ENCODE measurements around the gene PRDX2.
A peak's percentile ranks its signal among the peaks of the same experiment; 100 is the strongest.
"Not testable (repeated sequence)": the region's sequence is repeated elsewhere in the genome, so short reads cannot be mapped to it uniquely, and the experiment has no call there.

The PRDX2 gene

DNA sequence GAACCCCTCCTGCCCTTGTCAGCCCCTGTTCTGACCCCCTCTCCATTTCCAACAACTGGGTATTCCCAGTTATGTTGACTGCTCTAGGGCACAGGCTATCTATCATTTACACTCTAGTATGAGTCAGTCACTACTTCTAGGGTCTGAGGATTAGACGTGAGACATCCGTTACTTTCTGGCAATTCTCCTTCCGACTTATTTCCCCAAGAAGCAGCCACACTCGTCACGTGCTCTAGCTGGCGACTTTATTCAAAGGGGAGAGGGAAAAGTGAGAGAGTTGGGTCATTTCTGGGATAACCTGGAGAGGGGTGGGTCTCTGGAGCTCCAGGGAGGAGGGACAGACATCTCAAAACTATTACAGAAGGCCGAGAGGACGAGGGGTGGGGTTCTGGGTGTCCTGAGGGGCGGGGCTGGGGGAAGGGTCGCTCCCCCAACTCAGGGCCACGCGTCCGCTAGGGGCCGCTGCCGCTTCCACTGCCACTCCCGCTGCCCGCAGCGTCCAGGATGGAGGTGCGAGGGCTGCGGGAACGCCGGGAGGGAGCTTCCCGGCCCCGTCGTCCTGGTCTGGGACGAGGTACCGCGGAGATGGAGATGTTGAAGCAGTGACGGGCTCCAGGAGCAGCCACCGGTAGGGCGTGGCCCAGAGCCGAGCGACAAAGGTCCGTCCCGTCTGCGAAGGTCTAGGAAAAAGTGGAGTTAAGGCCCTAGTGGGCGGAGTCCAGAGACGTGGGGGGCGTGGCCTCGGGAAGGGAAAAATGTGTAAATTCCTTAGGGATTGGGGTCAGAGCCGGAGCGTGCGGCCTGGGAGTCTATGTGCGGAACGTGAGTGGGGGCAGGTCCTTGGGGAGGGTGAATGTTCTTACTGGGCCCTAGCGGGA is 23.9 kb upstream of the PRDX2 start:
- no peak for DNase-seq

DNA sequence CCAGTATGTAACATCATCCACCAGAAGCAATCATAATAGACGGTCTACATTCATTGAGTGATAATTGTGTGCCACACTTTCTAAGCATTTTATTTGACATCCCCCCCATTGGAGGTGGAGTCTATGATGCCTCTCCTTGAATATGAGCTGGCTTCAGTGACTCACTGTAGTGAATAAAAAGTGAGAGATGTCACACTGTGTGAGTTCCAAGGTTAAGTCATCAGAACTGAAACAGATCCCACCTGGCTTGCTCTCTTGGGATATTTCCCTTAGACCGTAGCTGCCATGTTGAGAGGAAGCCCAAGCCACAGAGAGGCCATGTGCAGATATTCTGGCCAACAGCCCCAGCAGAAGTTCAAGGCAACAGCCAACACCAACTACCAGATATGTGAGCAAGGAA is 20.2 kb upstream of the PRDX2 start:
- no peak for DNase-seq

DNA sequence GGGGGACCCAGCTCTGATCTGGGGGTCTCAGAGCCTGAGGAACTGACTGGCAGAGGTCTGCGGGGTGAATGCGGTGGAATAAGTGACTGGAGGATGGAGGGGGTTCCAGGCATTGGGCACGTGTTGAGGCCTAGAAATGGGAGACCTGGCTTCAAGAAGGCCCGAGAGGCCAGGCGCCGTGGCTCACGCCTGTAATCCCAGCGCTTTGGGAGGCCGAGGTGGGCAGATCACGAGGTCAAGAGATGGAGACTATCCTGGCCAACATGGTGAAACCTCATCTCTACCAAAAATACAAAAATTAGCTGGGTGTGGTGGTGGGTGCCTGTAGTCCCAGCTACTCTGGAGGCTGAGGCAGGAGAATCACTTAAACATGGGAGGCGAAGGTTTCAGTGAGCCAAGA is 16.2 kb upstream of the PRDX2 start:
- DNase-seq: not testable (repeated sequence)

DNA sequence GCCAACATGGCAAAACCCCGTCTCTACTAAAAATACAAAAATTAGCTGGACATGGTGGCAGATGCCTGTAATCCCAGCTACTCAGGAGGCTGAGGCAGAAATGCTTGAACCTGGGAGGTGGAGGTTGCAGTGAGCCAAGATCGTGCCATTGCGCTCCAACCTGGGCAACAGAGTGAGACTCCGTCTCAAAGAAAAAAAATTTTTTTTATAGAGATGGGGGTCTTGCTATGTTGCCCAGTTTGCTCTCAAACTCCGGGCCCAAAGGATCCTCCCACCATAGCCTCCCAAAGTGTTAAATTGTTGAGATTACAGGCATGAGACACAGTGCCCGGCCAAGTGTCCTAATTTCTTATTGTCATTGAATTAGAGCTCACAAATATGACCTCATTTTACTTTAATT is 15.6 kb upstream of the PRDX2 start:
- not testable (repeated sequence) for DNase-seq

DNA sequence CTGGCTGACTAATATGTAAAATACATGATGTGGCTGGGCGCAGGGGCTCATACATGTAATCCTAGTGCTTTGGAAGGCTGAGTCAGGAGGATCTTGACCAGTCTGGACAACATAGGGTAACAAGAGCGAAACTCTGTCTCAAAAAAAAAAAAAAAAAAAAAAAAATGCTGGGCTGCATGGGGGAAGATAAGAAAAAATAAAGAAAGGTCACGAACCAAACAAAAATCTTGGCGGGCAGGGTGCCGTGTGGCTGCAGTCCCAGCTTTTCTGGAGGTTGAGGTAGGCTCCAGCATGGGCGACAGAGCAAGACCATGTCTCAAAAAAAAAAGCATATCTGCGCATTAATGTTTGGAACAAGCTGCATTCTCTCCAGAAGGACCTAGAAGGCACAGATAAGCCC is 13.5 kb upstream of the PRDX2 start:
- DNase-seq: no peak

DNA sequence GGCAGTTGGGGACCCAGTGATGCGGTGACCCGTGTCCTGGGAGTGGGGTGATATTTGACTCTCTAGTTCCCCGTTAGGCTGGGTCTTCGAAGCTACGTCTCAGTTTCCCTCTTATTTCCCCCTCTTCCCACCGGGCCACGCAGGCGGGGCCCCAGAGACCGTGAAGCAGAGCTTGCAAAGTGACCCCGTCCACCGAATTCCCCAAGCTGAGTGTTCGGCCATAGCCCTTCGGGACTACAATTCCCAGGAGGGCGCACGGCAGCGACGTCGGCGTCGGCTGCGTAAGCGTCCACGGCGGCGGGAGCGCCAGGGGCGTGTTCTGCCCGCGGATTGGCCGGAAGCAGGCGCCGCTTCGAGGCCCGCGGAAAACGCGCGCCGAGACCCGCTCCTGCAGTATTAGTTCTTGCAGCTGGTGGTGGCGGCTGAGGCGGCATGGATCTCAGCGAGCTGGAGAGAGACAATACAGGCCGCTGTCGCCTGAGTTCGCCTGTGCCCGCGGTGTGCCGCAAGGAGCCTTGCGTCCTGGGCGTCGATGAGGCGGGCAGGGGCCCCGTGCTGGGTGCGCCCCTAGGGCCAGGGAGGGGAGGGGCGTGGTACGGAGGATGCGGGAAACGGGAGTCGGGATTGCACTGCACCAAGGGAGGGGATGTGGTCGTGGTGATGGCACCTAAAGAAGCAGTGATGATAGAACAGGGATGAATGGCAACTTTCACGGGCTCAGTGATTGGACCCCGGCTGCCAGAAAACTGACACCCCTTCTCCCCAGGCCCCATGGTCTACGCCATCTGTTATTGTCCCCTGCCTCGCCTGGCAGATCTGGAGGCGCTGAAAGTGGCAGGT is 4.9 kb upstream of the PRDX2 start, which contains the start of gene RNASEH2A:
Gene RNASEH2A (plus strand): TSS at position 343 of the 840 bp plus-strand sequence. CDS start 90 bp downstream, at position 433.
- peak; percentile 82 to 91 for DNase-seq

DNA sequence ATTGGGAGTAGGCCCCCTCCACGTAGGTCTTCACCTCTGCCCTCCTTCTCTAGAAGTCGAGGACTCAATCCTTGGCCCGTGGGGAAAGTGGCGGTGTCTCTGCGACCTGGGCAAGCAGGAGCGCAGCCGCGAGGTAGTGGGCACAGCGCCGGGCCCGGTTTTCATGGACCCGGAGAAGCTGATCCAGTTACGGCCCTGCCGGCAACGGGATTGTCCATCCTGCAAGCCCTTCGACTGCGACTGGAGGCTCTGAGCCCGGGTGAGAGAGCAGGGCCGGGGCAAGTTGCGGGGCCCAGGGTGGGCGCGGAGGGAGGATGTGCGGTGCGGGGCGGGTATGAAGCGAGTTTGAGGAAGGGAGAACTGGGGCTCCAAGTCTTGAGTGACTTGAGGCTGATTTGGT is 2.5 kb upstream of the PRDX2 start:
- no peak for DNase-seq

DNA sequence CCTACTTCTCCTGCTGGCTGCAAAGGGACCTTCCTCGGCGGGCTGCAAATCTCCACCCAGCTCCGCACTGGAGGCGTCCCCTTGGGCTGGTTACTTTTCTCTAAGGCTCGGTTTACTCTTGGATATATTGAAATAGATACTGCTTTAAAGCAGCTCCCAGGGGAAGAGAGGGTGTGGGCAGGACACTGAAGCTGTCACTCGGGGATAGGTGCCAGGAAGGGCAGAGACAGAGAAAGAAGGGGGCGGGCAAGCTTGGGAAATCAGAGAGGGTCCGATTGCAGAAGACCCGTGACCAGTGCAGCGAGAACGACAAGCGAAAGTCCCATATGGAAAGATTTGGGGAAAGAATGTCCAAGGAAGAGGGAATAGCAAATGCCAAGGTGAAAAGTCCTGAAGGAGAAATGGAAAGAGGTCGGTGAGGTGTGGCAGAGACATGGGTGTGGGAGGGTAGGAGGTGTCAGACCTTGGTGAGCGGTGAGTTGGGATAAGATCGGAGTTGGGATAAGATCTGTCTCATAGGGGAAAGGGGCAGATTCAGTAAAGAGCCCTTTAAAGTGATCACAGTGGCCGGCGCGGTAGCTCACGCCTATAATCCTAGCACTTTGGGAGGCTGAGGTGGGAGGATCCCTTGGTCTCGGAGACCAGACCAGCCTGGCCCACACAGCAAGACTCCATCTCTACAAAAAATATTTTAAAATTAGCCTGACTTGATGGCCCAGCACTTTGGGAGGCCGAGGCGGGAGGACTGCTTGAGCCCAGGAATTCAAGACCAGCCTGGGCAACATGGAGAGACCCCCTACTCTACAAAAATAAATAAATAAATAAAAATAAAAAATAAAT is 887 bp upstream of the PRDX2 start:
- no peak for DNase-seq

DNA sequence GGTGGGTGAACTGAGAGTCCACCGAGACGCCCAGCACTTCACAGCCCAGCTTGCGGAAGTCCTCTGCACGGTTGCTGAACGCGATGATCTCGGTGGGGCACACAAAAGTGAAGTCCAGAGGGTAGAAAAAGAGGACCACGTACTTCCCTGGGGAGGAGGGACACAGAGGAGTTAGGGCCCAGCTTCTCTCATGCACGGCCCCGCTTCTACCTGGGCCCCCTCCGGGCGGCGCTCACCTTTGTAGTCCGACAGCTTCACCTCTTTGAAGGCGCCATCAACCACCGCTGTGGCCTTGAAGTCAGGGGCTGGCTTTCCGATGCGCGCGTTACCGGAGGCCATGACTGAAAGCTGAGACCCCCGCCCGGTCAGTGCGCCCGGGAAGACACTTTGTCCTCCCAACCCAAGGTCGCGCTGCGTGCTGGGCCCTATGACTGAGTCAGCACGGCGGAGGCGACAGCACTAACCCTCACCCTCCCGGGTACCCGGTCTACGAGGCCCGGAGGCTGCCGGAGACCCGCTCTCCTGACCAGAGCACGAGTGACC is 606 bp downstream of the PRDX2 start:
- no peak for DNase-seq

DNA sequence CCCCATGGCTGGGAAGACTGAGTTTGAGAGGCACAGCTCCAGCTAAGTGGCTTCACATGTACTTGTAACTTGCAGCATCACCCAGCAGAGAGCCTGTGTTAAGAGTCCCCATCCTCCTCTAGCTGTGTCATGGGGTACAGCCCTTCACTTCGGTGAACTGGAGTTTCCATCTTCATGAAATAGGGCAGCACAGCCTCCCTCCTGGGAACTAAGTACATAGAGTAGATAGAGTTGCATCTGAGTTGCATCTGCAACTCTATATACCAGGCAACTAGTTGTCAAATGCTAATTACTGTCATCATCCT is 1.2 kb downstream of the PRDX2 start:
- peak; percentile 76 to 85 for DNase-seq

DNA sequence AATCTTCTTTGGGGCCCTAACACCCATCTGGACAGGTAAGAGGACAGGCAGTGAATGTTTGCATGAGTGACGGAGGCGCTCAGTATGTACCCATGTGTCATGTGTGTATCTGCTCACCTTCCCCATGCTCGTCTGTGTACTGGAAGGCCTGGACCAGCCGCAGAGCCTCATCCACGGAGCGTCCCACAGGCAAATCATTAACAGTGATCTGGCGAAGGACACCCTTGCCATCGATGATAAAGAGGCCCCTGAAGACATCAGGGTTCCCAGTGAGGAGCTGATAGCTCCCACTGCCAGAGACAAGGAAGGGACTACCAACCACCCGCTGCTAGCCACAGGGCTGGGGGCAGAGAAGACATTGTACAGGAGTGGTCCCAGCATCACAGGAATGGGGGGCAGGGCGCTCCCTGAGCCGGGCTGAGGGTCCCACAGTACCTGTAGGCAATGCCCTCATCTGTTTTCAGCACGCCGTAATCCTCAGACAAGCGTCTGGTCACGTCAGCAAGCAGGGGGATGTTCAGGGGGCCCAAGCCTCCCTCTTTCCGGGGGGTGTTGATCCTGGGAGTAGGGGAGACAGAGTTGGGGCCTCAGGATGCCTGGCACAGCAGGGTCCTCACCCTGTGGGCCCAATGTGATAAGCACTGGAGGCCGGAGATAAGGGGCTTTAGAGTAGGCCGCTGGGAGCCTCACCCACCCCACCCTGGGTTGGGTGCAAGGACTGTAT is 1.7 kb downstream of the PRDX2 start:
- no peak for DNase-seq

DNA sequence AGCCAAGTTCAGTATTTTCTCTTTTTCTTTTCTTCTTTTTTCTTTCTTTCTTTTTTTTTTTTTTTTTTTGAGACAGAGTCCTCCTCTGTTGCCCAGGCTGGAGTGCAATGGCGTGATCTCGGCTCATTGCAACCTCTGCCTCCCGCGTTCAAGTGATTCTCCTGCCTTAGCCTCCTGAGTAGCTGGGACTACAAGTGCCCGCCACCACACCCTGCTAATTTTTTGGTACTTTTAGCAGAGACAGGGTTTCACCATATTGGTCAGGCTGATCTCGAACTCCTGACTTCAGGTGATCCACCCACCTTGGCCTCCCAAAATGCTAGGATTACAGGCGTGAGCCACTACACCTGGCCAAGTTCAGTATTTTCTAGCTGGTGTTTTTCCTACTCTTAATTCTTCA is 4.0 kb downstream of the PRDX2 start:
- DNase-seq: not testable (repeated sequence)

DNA sequence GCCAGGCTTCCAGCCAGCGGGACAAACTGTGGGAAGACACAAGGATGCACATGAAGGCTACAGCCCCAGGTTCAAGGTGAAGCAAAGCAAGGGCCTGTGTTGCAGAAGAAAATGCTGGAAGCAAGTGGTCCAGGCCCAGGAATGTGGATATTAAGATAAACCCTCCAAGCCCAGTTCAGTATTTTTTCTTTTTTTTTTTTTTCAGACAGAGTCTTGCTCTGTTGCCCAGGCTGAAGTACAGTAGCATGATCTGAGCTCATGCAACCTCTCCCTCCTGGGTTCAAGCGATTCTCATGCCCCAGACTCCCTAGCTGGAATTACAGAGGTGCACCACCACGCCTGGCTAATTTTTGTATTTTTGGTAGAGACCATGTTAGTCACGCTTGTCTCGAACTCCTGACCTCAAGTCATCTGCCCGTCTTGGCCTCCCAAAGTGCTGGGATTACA is 4.4 kb downstream of the PRDX2 start:
- DNase-seq: no peak

DNA sequence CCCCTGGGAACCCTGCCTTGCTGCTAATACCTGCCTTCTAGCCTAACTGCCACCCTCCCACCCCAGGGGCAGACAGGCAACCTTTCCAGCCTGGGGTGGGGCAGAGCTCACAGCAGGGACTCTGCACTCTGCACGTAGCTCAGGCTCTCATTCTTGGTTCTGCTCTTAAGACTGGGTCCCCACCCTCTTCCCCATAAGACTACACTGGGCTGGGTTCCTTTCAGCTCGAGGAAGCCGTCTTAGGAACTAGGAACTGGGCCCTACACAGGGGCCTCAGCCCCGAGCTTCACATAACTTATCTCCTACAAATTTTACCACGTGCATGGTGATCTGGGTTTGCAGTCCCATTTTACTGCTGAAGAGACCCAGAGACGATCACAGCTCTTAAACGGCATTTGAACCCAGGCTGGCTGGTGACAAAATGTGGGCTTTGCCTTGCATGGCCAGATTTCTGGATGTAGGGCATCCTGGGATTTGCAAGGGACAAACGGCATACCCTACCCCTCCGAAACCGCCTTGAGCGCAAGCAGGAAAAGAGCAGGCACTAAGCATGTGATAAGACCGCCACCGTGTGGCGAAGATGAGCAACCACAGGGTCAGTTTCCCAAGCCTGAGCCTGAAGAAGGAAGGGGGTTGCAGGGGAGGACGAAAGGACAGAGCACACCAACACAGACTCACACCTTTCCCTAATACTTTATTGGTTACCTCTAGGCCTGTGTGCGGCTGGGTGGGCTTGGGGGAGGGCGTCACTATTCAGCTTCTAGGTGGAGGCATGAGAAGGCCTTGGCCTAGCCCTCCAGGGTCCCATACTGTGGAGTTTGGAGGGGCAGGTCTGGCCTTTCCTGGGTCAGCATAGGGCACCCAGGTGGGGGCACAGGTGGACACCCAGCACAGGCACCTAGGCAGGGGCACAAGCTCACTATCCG is 5.2 kb downstream of the PRDX2 start:
- peak in 1 of 2 donors; percentile 90 for DNase-seq

DNA sequence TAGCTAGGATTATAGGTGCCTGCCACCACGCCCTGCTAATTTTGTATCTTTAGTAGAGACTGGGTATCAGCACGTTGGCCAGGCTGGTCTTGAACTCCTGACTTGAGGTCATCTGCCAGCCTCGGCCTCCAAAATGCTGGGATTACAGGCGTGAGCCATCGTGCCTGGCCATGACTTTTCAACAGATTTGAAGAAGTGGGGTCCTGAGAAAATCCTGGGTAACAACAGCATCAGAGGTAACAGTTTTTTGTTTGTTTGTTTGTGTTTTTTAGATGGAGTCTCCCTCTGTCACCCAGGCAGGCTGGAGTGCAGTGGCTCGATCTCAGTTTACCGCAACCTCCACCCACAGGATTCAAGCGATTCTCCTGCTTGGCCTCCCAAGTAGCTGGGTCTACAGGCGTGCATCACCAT is 6.6 kb downstream of the PRDX2 start:
- no peak for DNase-seq

DNA sequence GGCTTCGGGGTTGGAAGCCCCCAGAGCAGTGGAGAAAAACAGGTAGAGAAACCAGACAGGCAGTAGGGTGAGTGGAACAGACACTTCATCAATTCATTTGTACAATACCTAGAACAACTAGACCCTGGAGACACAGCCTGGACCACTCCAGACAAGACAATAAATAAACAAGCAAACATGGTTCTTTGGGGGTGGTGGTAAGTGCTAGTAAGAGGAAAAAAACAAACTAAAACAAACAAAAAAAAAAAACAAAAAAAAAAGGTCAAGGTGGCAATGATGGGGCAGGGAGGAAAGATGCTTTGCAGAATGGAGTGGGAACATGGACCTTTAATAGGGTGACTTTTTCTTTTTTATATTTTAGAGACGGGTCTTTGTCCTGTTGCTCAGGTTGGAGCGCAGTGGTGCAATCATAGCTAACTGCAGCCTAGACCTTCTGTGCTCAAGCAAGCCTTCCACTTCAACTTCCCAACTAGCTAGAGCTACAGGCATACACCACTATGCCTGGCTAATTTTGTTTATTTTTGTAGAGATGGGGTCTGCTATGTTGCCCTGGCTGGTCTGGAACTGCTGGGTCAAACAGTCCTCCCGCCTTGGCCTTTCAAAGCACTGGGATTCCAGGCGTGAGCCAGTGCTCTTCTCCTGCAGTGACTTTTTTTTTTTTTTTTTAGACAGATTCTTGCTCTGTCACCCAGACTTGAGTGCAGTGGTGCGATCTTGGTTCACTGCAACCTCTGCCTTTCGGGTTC is 7.2 kb downstream of the PRDX2 start:
- DNase-seq: peak in 1 of 2 donors; percentile 30

DNA sequence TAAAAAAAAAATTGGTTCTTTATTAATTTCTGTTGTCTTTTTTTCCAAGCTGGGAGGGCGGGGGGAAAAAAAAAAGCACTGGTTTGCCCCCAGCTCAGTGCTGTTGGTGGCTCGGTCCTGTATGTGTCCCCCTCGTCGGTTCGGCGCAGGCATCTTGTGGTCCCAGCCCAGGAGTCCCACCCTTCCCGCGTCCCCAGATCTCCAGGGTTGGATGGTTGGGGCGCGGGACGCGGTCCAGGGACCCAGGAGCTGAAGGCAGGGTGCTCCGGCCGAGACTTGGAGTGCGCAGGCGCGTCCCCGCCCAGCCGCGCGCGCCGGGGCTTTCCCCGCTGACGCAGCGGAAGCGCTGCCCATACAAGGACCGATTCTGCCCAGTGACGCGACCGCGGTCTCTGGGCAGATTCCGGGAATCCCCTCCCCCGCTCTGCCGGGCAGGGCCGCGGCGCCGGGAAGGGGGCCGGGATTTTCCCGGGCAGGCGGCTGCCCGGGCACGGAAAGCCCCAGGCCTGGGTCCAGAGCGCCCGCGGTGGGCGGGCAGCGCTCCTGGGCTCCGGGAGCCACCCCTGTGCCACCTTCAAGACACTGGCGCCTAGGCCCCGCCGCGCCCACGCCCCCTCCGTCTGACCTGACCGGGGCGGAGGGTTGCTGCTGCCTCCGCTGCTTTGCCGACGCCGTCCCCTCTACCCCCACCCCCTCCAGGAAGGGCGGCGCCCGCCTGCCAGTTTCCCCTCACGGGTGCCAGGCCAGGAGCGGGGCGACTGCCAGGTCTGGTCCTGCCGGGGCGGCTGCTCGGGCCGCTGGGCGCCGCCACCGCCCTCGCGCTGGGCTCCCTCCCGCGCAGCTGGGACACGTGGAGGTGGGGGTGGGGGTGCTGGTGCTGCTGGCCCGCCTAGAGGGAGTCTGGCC is 8.1 kb downstream of the PRDX2 start:
- DNase-seq: peak; percentile 93 to 98

DNA sequence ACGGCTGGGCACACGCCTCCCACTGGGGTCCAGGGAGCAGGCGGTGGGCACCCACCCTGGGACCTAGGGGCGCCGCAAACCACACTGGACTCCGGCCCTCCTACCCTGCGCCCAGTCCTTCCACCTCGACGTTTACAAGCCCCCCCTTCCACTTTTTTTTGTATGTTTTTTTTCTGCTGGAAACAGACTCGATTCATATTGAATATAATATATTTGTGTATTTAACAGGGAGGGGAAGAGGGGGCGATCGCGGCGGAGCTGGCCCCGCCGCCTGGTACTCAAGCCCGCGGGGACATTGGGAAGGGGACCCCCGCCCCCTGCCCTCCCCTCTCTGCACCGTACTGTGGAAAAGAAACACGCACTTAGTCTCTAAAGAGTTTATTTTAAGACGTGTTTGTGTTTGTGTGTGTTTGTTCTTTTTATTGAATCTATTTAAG is 8.7 kb downstream of the PRDX2 start:
- no peak for DNase-seq

Measured in inflammatory macrophage treated with lipopolysaccharide for 1 hour (primary cell).